Head of caudate nucleus (tissue), 42 donors: ENCODE measurements around the gene ZNF749.
"Not testable (repeated sequence)": the region's sequence is repeated elsewhere in the genome, so short reads cannot be mapped to it uniquely, and the experiment has no call there.

Experiments
- DNase-seq, 42 donors: peaks; one replicate each; pipeline versions ENCODE4 v3.0.0 to v3.0.0-alpha.2; 2020 to 2021; ENCODE audit warnings: mixed read lengths in 7 of 42
- intact Hi-C: fragments of 100-400 bp; cut with DNase I; formaldehyde crosslinking; loops from one replicate; pipeline ENCODE4 v1.15.0; 2022

ZNF749 gene

DNA sequence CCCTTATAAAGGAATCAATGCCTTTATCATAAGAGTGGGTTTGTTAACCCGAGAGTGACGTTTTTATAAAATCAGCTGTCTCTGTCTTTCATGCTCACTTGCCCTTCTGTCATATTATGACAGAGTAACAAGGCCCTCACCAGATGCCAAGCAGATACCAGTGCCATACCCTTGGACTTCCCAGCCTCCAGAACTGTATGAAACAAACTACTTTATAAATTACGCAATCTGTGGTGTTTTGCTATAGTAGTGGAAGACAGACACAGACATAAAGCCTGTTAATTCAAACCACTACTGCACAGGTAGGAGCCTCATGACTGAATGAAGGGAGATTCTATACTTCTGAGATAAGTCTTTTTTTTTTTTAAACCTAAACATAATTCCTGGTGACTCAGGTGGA, 17.2 kb downstream of the ZNF749 start:
- intact Hi-C loops, result no loop called here
- no peak for DNase-seq

DNA sequence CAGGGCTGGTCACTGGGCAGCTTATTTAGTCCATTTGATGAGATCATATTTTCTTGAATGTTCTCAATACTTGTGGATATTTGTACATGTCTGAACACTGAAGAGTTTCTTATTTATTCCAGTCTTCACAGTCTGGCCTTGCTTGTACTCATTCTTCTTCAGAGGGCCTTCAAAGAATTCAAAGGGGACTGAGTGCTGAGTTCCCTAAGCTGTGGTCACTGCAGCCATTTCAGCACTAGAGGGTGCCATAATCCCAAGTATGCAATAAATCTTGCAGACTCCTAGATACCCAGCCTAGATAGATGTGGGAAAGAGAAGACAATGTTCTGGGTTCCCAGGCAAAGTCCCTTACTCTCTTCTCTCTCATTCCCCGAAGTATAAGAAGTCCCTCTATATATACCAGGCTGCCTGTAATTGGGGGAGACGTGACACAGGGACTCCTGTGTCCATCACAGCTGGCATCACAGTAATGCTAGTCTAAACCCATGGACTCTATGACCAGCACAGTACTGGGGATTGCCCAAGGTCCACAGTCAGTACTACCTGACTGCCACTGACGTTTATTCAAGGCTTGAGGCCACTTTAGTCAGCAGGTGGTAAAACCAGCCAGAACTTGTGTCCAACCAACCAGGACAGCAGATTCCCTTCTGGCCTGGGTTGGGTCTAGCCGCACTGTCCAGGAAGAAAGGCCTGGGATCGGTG, 30.7 kb downstream of the ZNF749 start:
- DNase-seq, result no peak
- intact Hi-C loops, result no loop called here

DNA sequence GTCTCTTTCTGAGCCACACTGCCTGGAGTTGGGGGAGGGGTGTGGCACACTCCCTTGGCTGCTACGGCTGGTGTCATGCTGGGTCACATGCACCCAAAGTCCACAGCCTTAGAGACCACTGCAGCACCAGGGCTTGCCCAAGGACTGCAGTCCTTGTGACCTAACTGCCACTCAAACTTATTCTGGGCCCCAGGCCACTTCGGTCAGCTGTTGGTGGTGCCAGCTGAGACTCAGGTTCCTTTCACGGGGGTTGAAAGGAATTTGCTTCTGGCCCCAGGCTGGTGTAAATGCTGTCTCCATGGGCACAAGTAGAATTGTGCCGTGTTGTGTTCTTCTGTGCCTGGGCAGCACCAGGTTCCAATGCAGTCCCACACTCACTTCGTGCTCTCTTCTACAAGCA, 31.4 kb downstream of the ZNF749 start:
- intact Hi-C loops, result no loop called here
- DNase-seq, result peak in 4 of 42 donors; percentile 9 to 20 (median 15)

DNA sequence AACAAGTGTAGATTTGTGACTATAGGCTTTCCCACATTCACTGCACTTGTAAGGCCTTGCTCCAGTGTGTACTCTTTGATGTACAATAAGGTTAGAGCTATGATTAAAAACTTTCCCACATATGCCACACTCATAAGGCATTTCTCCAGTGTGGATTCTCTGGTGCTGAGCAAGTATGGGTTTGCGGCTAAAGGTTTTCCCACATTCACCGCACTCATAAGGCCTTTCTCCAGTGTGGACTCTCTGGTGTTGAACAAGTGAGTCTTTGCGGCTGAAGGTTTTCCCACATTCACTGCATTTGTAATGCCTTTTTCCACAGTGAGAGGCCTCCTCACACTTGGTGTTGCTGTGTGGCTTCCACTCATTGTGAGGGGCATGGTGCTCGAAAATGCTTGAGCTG, 38.5 kb downstream of the ZNF749 start:
- no peak for DNase-seq
- intact Hi-C loops, result no loop called here

DNA sequence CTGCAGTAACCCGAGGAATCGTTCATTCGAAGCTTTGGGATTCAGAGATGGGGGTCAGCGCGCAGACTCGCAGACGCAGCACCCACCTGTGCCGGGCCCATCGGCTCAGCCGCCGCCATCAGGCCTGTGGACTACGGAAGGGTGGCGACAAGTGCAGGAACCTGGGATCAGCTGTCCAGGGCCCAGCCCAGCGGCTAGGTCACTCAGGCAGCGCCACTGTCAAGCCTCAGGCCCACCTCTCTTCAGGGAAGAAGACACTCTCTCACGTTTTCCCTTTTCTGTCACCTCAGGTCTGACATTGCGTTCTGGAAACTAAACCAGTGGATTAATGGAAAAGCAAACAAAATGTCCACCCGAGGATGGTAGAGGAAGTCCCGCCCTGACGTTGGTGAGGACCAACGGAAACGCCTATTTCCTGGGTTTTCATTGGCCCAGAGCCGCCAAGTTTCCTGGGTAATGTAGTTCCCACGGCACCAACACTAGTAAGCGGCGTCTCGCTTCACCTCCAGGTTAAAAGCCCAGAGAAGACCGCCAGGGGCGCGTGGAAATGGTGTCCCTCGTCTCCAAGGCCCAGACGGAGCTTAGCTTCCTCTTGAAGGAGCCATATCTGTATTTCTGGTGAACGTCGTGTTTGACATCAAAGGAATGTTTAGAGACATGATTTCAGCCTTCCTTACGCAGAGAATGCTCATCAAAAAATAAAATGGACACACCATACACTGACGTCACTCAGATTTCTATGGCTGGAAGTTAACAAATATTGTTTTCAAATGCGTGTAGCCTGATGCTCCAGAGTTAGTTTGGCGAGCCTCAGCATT, 42.3 kb downstream of the ZNF749 start, which contains the start of gene ZNF772:
Gene ZNF772 (minus strand): TSS at position 376 of the 818 bp plus-strand sequence. CDS start 257 bp downstream, at position 119.
- peak; percentile 88 to 98 (median 95) for DNase-seq
- intact Hi-C loops, result no loop called here

DNA sequence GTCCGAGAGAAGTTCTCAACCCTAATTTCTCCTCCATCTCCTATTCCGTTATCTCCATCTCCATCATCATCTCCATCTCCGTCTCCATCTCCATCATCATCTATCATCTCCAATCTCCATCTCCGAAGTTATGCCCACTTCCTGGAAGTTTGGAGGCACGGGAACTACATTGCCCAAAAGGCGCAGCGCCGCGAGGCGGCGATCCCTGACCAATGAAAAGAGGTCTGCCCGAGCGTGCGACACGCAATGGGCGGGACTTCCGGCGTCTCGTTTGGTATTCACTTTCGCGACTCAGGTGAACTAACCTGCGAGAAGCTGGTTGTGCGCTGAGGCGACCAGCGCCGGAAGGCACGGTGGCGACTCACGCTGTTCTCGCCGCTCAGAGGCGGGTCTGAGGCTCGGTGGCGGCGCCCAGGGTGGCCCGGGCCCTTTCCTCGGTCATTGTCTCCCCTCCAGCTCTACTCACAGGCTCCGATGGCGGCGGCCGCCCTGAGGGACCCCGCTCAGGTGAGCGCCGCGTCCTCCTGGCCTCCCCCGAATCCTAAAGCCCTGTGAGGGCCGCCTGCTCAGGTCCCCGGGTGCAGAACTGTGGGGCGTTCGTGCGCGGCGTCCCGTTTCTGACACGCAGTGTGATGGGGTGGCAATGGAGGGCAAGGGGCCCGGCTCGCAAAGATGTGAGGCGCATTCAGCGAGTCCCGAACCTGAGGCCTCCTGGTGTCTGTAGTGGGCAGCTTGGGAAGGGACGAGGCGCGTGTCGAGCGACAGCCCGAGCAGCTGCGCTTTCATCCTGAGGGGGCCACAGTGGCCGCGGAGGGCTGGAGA, 52.6 kb downstream of the ZNF749 start, which contains the start of gene ZNF419:
Gene ZNF419 (plus strand): TSS at position 274 of the 822 bp plus-strand sequence. CDS start 201 bp downstream, at position 475.
- intact Hi-C loops, result not testable (repeated sequence)
- DNase-seq, result peak; percentile 91 to 98 (median 96)

DNA sequence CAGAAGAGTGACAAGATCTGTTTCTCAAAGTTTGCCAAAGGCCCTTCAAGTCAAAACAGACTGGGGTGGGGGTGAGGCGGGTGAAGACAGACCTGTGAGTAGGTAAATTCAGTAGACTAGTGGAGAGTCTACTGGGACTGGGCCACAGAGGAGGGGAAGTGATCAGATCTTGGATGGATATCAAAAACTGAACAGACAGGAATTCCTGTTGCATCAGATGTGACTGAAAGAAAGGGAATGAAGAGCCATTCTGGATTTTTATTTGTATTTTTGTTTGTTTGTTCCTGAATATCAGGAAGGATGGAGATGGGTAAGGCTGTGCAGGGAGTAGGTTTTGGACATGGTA, 53.1 kb downstream of the ZNF749 start:
- intact Hi-C loops, DNase-seq: not testable (repeated sequence)
